ENCODE data around the gene IL22RA1. TPM values are rescaled to one million over a fixed set of nuclear protein-coding genes. Genes with fewer than 3 reads are reported as not detected.

The IL22RA1 gene
- polyA plus RNA-seq, 2 donors = 10.3 to 11.7 TPM

DNA sequence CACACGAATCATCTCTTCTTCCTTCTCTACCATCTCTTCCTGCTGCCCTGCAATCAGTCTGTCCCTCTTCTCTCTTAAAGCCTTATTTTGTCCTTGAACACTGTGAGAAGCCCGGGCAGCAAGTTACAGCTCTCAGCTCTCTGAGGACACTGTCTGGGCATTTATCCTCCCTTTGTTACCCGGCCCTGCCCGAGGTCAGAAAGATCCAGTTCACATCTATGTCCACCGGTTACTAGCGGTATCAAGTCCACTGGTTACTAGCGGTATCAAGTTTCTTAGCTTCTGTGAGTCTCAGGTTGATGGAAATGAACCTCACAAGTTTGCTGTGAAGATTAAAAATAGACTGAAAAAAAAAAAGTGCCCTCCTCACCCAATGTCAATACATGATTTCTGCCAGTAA, 25.3 kb upstream of the IL22RA1 start:
- H3K36me3 ChIP-seq (ENCODE audit: control insufficient read depth in 2 of 2, insufficient read depth in 2 of 2, low read length in 1 of 2) = peaks cover 5 to 10% of the 10 kb centered on the region in 2 donors
- no peak overlapping the region for H3K4me3 ChIP-seq (ENCODE audit: low read depth in 1 of 2, low read length in 2 of 2)
- H3K9me3 ChIP-seq (ENCODE audit: control insufficient read depth in 2 of 2, insufficient read depth in 1 of 2, low read depth in 1 of 2, low read length in 1 of 2) = no peaks in the 10 kb centered on the region
- no peak overlapping the region for H3K27ac ChIP-seq (ENCODE audit: low read depth in 2 of 2, low read length in 1 of 2)
- H3K4me1 ChIP-seq (ENCODE audit: control insufficient read depth in 2 of 2, insufficient read depth in 2 of 2, low read length in 1 of 2) = no peaks in the 10 kb centered on the region
- no peaks in the 10 kb centered on the region for H3K27me3 ChIP-seq (ENCODE audit: control insufficient read depth in 1 of 2, insufficient read depth in 2 of 2, low read length in 2 of 2)
- WGBS, 2 donors = 88 to 92% methylated on average over 7 of the region's 7 CpGs

DNA sequence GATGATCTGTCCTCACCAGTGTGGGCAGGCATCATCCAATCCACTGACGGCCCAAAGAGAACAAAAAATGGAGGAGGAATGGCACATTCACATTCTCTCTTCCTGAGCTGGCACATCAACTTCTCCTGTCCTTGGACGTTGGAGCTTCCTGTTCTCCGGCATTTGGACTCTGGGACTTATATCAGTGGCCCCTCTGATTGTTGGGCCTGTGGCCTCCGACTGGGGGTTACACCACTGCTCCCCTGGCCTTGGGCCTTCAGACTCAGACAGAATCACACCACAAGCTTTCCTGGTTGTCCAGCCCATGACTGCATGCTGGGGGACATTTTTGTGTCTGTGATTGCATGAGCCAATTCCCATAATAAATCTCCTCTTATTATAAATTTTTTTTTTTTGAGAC, 24.1 kb upstream of the IL22RA1 start:
- no peak overlapping the region for H3K4me3 ChIP-seq (ENCODE audit: low read depth in 1 of 2, low read length in 2 of 2)
- no peaks in the 10 kb centered on the region for H3K27me3 ChIP-seq (ENCODE audit: control insufficient read depth in 1 of 2, insufficient read depth in 2 of 2, low read length in 2 of 2)
- H3K4me1 ChIP-seq (ENCODE audit: control insufficient read depth in 2 of 2, insufficient read depth in 2 of 2, low read length in 1 of 2) = no peaks in the 10 kb centered on the region
- 54 to 60% methylated on average over 4 of the region's 4 CpGs for WGBS, 2 donors
- H3K9me3 ChIP-seq (ENCODE audit: control insufficient read depth in 2 of 2, insufficient read depth in 1 of 2, low read depth in 1 of 2, low read length in 1 of 2) = no peaks in the 10 kb centered on the region
- H3K36me3 ChIP-seq (ENCODE audit: control insufficient read depth in 2 of 2, insufficient read depth in 2 of 2, low read length in 1 of 2) = peaks cover 5 to 10% of the 10 kb centered on the region in 2 donors
- no peak overlapping the region for H3K27ac ChIP-seq (ENCODE audit: low read depth in 2 of 2, low read length in 1 of 2)

DNA sequence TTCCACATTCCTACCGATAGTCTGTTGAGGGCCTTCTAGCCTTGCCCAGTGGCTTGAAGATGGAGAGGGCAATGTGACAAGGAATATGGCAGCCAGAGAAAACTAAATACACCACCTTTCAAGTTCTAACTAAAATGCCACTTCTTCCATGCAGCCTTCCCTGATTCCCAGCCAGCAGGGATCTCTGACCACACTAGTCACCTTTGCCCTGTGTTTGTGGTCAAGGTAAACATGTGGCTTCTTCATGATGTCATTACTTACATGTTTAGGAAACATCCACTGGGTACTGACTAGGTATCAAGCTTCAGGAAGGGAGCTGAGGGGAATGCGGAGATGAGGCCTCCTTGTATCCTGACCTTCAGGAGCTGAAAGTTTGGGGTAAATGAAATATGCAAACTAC, 22.6 kb upstream of the IL22RA1 start:
- Histone ChIP-seq H3K36me3 (ENCODE audit: control insufficient read depth in 2 of 2, insufficient read depth in 2 of 2, low read length in 1 of 2) (peaks cover 5 to 10% of the 10 kb centered on the region in 2 donors), H3K4me3 (ENCODE audit: low read depth in 1 of 2, low read length in 2 of 2) (no peak overlapping the region), H3K27me3 (ENCODE audit: control insufficient read depth in 1 of 2, insufficient read depth in 2 of 2, low read length in 2 of 2) (no peaks in the 10 kb centered on the region), H3K27ac (ENCODE audit: low read depth in 2 of 2, low read length in 1 of 2) (no peak overlapping the region), H3K4me1 (ENCODE audit: control insufficient read depth in 2 of 2, insufficient read depth in 2 of 2, low read length in 1 of 2) (no peaks in the 10 kb centered on the region), H3K9me3 (ENCODE audit: control insufficient read depth in 2 of 2, insufficient read depth in 1 of 2, low read depth in 1 of 2, low read length in 1 of 2) (no peaks in the 10 kb centered on the region)
- WGBS, 2 donors = 97 to 100% methylated on average over 2 of the region's 2 CpGs

DNA sequence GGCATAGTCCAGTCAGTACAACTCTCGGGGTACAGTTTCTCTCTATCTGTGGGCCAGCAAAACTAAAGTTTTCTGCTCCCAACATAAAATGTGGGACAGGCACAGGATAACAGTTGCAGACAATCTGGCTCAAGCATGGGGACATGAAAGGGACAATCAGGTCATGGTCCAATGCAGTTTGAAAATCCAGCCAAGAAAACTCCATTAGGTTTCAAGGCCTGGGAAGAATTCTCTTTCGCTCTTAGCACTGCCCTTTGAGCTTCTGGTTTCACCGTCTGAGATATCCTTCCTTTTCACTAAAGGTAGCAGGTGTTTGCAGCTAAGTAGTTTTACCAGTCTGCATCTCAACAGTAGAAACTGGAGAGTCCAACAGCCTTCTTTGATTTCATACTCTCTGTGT, 21.1 kb upstream of the IL22RA1 start:
- H3K4me3 ChIP-seq (ENCODE audit: low read depth in 1 of 2, low read length in 2 of 2) = no peak overlapping the region
- H3K27me3 ChIP-seq (ENCODE audit: control insufficient read depth in 1 of 2, insufficient read depth in 2 of 2, low read length in 2 of 2) = no peaks in the 10 kb centered on the region
- no peaks in the 10 kb centered on the region for H3K9me3 ChIP-seq (ENCODE audit: control insufficient read depth in 2 of 2, insufficient read depth in 1 of 2, low read depth in 1 of 2, low read length in 1 of 2)
- WGBS, 2 donors = 82 to 92% methylated on average over 3 of the region's 3 CpGs
- no peak overlapping the region for H3K27ac ChIP-seq (ENCODE audit: low read depth in 2 of 2, low read length in 1 of 2)
- peaks cover 5 to 6% of the 10 kb centered on the region in 2 donors for H3K36me3 ChIP-seq (ENCODE audit: control insufficient read depth in 2 of 2, insufficient read depth in 2 of 2, low read length in 1 of 2)
- H3K4me1 ChIP-seq (ENCODE audit: control insufficient read depth in 2 of 2, insufficient read depth in 2 of 2, low read length in 1 of 2) = no peaks in the 10 kb centered on the region

DNA sequence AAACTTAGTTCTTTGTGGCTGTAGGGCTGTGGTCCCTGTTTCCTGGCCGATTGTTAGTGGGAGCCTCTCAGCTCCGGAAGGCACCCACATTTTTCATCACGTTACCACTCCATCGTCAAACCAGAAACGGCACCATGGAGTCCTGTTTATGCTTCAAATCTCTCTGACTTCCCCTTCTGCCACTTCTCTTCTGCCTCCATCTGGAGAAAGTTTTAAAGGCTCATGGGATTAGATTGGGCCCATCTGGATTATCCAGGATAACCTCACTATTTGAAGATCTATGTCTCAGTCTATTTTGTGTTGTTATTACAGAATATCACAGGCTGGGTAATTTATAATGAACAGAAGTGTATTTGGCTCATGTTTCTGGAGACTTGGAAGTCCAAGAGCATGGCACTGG, 19.3 kb upstream of the IL22RA1 start:
- WGBS, 2 donors = 70 to 73% methylated on average over 5 of the region's 5 CpGs
- Histone ChIP-seq H3K27me3 (ENCODE audit: control insufficient read depth in 1 of 2, insufficient read depth in 2 of 2, low read length in 2 of 2) (no peaks in the 10 kb centered on the region), H3K27ac (ENCODE audit: low read depth in 2 of 2, low read length in 1 of 2) (no peak overlapping the region), H3K36me3 (ENCODE audit: control insufficient read depth in 2 of 2, insufficient read depth in 2 of 2, low read length in 1 of 2) (peaks cover 5 to 9% of the 10 kb centered on the region in 2 donors), H3K4me1 (ENCODE audit: control insufficient read depth in 2 of 2, insufficient read depth in 2 of 2, low read length in 1 of 2) (no peaks in the 10 kb centered on the region), H3K4me3 (ENCODE audit: low read depth in 1 of 2, low read length in 2 of 2) (no peak overlapping the region), H3K9me3 (ENCODE audit: control insufficient read depth in 2 of 2, insufficient read depth in 1 of 2, low read depth in 1 of 2, low read length in 1 of 2) (no peaks in the 10 kb centered on the region)

DNA sequence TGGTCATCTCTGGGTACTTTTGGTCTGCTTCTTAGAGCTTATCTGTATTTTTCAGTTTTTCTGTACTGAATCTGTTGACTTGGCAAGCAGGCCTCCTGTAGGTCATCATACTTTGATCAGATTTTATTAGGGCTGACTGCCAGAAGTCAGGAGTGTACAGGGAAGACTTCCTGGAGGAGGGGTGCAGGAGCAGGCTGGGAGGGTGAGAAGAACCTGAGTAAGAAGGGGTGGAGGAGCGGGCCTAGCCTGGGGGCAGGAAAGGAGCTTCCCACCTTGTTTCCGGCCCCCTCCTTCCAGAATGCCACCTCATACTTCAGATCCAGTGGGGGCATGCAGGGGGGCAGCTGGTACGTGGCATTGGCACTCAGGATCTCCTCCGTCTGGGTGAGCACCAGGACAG, 18.3 kb upstream of the IL22RA1 start:
- WGBS, 2 donors = 86 to 87% methylated on average over 4 of the region's 4 CpGs
- Histone ChIP-seq H3K4me3 (ENCODE audit: low read depth in 1 of 2, low read length in 2 of 2) (no peak overlapping the region), H3K27me3 (ENCODE audit: control insufficient read depth in 1 of 2, insufficient read depth in 2 of 2, low read length in 2 of 2) (no peaks in the 10 kb centered on the region), H3K36me3 (ENCODE audit: control insufficient read depth in 2 of 2, insufficient read depth in 2 of 2, low read length in 1 of 2) (peaks cover 5 to 16% of the 10 kb centered on the region in 2 donors), H3K9me3 (ENCODE audit: control insufficient read depth in 2 of 2, insufficient read depth in 1 of 2, low read depth in 1 of 2, low read length in 1 of 2) (no peaks in the 10 kb centered on the region), H3K4me1 (ENCODE audit: control insufficient read depth in 2 of 2, insufficient read depth in 2 of 2, low read length in 1 of 2) (no peaks in the 10 kb centered on the region), H3K27ac (ENCODE audit: low read depth in 2 of 2, low read length in 1 of 2) (no peak overlapping the region)

DNA sequence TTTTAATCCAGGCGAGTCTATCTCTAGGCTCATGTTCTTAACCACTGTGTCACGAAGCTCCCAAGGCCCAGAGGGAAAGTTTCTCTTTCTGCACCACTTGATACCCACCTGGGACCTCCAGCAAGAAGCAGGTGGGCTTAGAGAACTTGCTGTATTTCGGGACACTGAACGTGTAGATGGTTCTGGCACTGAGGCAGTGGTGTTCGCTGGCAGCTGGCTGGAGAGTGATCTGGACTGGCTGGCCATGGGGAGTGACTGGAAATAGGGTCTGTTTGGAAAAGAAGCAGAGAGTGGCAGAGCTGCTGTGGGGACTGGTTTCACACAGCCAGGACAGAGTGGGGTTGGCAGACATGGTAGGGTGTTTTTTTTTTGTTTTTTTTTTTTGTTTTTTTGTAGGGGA, 16.4 kb upstream of the IL22RA1 start:
- no peak overlapping the region for H3K4me3 ChIP-seq (ENCODE audit: low read depth in 1 of 2, low read length in 2 of 2)
- H3K9me3 ChIP-seq (ENCODE audit: control insufficient read depth in 2 of 2, insufficient read depth in 1 of 2, low read depth in 1 of 2, low read length in 1 of 2) = no peaks in the 10 kb centered on the region
- peaks cover 0 to 14% of the 10 kb centered on the region in 2 donors for H3K36me3 ChIP-seq (ENCODE audit: control insufficient read depth in 2 of 2, insufficient read depth in 2 of 2, low read length in 1 of 2)
- no peak overlapping the region for H3K27ac ChIP-seq (ENCODE audit: low read depth in 2 of 2, low read length in 1 of 2)
- WGBS, 2 donors = 85 to 88% methylated on average over 5 of the region's 5 CpGs
- peaks cover 0 to 3% of the 10 kb centered on the region in 2 donors for H3K4me1 ChIP-seq (ENCODE audit: control insufficient read depth in 2 of 2, insufficient read depth in 2 of 2, low read length in 1 of 2)
- H3K27me3 ChIP-seq (ENCODE audit: control insufficient read depth in 1 of 2, insufficient read depth in 2 of 2, low read length in 2 of 2) = no peaks in the 10 kb centered on the region

DNA sequence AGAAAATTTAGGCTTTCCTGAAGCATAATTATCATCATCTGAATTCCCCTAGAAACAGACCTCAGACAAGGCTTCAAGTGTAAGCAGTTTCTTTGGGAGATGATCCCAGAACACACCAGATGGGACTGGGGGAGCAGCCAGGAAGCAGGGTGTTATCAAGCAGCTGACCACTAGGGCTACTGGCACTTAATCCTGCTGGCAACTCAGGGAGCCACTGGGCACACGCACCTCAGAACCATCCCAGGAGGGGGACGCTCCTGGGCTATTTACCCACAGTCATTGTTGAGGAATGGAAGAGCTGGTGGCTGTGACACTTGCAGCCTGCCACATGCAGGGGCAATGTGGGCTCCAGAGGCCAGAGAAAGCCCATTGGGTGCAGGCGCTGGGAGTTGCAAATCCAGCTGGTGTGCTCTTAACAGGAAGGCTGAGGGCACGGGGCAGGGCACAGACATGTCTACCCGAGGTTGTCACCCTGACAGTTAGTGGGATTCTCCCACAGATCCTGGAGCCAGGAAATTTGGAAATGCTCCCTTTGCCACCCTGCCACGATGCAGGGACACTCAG, 15.1 kb upstream of the IL22RA1 start:
- WGBS, 2 donors = 86% methylated on average over 6 of the region's 6 CpGs
- peaks cover 0 to 14% of the 10 kb centered on the region in 2 donors for H3K36me3 ChIP-seq (ENCODE audit: control insufficient read depth in 2 of 2, insufficient read depth in 2 of 2, low read length in 1 of 2)
- H3K4me1 ChIP-seq (ENCODE audit: control insufficient read depth in 2 of 2, insufficient read depth in 2 of 2, low read length in 1 of 2) = peaks cover 0 to 3% of the 10 kb centered on the region in 2 donors
- H3K27ac ChIP-seq (ENCODE audit: low read depth in 2 of 2, low read length in 1 of 2) = no peak overlapping the region
- no peaks in the 10 kb centered on the region for H3K9me3 ChIP-seq (ENCODE audit: control insufficient read depth in 2 of 2, insufficient read depth in 1 of 2, low read depth in 1 of 2, low read length in 1 of 2)
- no peaks in the 10 kb centered on the region for H3K27me3 ChIP-seq (ENCODE audit: control insufficient read depth in 1 of 2, insufficient read depth in 2 of 2, low read length in 2 of 2)
- H3K4me3 ChIP-seq (ENCODE audit: low read depth in 1 of 2, low read length in 2 of 2) = no peak overlapping the region

DNA sequence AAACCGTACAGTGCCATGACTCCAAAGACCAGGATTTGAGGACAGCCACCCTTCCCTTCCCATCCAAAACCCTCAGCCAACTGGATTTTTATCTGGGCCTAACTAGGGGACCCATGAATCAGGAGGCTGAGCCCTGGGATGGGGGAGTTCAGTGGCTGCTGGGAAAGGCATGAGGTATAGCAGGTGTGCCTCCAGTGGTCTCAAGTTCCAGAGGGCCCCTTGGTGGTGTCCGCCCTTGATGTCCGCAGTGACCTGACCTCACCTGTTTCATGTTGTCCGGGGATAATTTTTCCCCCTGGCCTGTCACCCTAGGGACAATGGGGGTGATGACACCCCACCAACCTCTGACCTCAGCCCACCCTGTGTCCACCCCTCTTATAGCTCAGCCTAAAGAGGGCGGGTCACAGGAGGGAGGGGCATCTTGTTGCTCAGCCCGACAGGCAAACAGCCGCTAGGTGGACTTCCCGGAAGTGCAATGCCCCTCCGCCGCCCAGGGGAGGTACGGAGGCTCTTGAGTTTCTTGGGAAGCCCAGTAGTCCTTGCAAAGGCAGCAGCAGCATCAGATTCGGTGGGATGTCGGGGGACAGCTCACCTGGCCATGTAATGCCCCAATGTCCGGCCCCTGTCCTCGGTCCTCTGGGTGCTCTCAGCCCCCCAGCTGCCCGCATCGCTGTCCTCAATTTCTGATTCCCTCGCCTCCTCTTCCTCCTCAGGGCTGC, 13.8 kb upstream of the IL22RA1 start:
- Histone ChIP-seq H3K4me3 (ENCODE audit: low read depth in 1 of 2, low read length in 2 of 2) (no peak overlapping the region), H3K36me3 (ENCODE audit: control insufficient read depth in 2 of 2, insufficient read depth in 2 of 2, low read length in 1 of 2) (peaks cover 0 to 14% of the 10 kb centered on the region in 2 donors), H3K27ac (ENCODE audit: low read depth in 2 of 2, low read length in 1 of 2) (no peak overlapping the region), H3K9me3 (ENCODE audit: control insufficient read depth in 2 of 2, insufficient read depth in 1 of 2, low read depth in 1 of 2, low read length in 1 of 2) (no peaks in the 10 kb centered on the region), H3K27me3 (ENCODE audit: control insufficient read depth in 1 of 2, insufficient read depth in 2 of 2, low read length in 2 of 2) (no peaks in the 10 kb centered on the region), H3K4me1 (ENCODE audit: control insufficient read depth in 2 of 2, insufficient read depth in 2 of 2, low read length in 1 of 2) (peaks cover 0 to 3% of the 10 kb centered on the region in 2 donors)
- 95% methylated on average over 18 of the region's 18 CpGs for WGBS, 2 donors
